ENCODE results near the gene CABP1.
"Not testable (repeated sequence)": the region's sequence is repeated elsewhere in the genome, so short reads cannot be mapped to it uniquely, and the experiment has no call there.

- not testable (repeated sequence) for TF ChIP-seq CENPBD1 (CRISPR knock-in tag; IDR thresholded peaks at IDR 0.05; ENCODE audit: borderline replicate concordance, low read depth); POLR2AphosphoS5 (IDR thresholded peaks at IDR 0.05; ENCODE audit: low read depth, low read length); ZNF160 (CRISPR knock-in tag; IDR thresholded peaks at IDR 0.05); CTCF (CRISPR knock-in tag; IDR thresholded peaks at IDR 0.05); DPF2 (CRISPR knock-in tag; IDR thresholded peaks at IDR 0.05; ENCODE audit: borderline replicate concordance, low read depth); MYC (CRISPR knock-in tag; IDR thresholded peaks at IDR 0.05; ENCODE audit: borderline replicate concordance); HDAC2 (CRISPR knock-in tag; IDR thresholded peaks at IDR 0.05); POGK (CRISPR knock-in tag; conservative IDR thresholded peaks at IDR 0.05); KDM5A (IDR thresholded peaks at IDR 0.05; ENCODE audit: borderline replicate concordance, low read length); STAT6 (CRISPR knock-in tag; IDR thresholded peaks at IDR 0.05; ENCODE audit: borderline replicate concordance); POLR2A (IDR thresholded peaks at IDR 0.05; ENCODE audit: insufficient read depth in 1 of 2, low read depth in 2 of 2, low read length in 2 of 2)
- TF ChIP-seq, protein P1, sequence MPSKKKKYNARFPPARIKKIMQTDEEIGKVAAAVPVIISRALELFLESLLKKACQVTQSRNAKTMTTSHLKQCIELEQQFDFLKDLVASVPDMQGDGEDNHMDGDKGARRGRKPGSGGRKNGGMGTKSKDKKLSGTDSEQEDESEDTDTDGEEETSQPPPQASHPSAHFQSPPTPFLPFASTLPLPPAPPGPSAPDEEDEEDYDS (CRISPR knock-in tag; IDR thresholded peaks at IDR 0.05): not testable (repeated sequence)
- TF ChIP-seq, protein P2, sequence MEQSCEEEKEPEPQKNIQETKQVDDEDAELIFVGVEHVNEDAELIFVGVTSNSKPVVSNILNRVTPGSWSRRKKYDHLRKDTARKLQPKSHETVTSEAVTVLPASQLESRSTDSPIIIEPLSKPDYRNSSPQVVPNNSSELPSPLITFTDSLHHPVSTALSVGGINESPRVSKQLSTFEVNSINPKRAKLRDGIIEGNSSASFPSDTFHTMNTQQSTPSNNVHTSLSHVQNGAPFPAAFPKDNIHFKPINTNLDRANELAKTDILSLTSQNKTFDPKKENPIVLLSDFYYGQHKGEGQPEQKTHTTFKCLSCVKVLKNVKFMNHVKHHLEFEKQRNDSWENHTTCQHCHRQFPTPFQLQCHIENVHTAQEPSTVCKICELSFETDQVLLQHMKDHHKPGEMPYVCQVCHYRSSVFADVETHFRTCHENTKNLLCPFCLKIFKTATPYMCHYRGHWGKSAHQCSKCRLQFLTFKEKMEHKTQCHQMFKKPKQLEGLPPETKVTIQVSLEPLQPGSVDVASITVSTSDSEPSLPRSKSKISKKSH (CRISPR knock-in tag; IDR thresholded peaks at IDR 0.05; ENCODE audit: borderline replicate concordance): not testable (repeated sequence)
Observed at GRCh38 chr12:120602416-120602815, 38.0 kb upstream of the CABP1 start.
